Sigmoid colon (tissue), 4 donors: Measurements from ENCODE around the gene CDC42BPA.

Experiments used
- POLR2A ChIP-seq, 2 donors: fragments of 450-650 bp; IDR thresholded peaks; one replicate each; pipeline ENCODE4 v1.6.1; 2016; ENCODE audit warnings: antibody characterized with exemption in 2 of 2, mild to moderate bottlenecking in 2 of 2, moderate library complexity in 2 of 2
- POLR2AphosphoS5 ChIP-seq, 4 donors: sonication (generic); formaldehyde crosslinking; IDR thresholded peaks; one replicate each; pipeline ENCODE4 v1.6.1; 2017; ENCODE audit warnings: antibody characterized with exemption in 4 of 4
- TF ChIP-seq, protein P1 (sequence below), 4 experiments: fragments of 450-650 bp in 3 of 4; fragments of 200-600 bp in 1 of 4; IDR thresholded peaks; one replicate each; pipeline ENCODE4 v1.5.1; 2016 to 2019; ENCODE audit warnings: antibody characterized with exemption in 4 of 4, mild to moderate bottlenecking in 3 of 4, moderate library complexity in 2 of 4

DNA sequence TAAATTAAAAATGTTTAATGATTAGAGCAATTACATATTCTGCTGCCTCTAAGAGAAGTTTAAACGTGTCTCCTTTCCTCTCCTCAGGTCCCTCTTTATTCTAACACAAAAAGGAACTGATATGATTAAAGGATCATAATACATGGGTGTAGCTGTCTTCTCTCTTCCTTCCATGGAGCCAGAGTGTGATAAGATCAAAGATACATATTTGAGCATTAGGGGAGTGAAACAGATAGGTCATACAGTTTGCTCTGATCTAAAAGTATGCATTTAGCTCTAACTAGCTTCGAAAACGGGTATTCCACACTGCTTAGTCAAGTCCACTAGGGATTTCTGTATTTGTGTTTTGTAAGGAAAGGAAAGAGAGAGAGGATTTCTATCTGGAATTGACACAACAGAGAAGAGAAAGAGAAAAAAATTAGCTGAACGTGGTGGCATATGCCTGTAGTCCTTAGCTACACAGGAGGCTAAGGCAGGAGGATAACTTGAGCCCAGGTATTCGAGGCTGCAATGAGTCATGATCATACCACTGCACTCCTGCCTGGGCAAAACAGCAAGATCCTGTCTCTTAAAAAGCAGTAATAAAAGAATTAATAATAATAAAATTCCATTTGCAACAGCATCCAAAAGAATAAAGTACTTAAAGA, 63.1 kb downstream of the CDC42BPA start:
- TF ChIP-seq, protein P1, sequence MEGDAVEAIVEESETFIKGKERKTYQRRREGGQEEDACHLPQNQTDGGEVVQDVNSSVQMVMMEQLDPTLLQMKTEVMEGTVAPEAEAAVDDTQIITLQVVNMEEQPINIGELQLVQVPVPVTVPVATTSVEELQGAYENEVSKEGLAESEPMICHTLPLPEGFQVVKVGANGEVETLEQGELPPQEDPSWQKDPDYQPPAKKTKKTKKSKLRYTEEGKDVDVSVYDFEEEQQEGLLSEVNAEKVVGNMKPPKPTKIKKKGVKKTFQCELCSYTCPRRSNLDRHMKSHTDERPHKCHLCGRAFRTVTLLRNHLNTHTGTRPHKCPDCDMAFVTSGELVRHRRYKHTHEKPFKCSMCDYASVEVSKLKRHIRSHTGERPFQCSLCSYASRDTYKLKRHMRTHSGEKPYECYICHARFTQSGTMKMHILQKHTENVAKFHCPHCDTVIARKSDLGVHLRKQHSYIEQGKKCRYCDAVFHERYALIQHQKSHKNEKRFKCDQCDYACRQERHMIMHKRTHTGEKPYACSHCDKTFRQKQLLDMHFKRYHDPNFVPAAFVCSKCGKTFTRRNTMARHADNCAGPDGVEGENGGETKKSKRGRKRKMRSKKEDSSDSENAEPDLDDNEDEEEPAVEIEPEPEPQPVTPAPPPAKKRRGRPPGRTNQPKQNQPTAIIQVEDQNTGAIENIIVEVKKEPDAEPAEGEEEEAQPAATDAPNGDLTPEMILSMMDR (IDR thresholded peaks at IDR 0.05): no peak
- TF ChIP-seq POLR2AphosphoS5 (IDR thresholded peaks at IDR 0.05) (no peak), POLR2A (IDR thresholded peaks at IDR 0.05) (no peak)
